GM18873 (cell line): ENCODE data around the gene SLC25A42.

Experiments used
- ATAC-seq: cut with Tn5 transposase; IDR thresholded peaks from one replicate; pipeline ENCODE4 v1.9.1; 2021; ENCODE audit warnings: mild to moderate bottlenecking, moderate library complexity, moderate number of reproducible peaks; ENCODE audit not compliant: unreplicated experiment, low FRiP score

SLC25A42 gene

DNA sequence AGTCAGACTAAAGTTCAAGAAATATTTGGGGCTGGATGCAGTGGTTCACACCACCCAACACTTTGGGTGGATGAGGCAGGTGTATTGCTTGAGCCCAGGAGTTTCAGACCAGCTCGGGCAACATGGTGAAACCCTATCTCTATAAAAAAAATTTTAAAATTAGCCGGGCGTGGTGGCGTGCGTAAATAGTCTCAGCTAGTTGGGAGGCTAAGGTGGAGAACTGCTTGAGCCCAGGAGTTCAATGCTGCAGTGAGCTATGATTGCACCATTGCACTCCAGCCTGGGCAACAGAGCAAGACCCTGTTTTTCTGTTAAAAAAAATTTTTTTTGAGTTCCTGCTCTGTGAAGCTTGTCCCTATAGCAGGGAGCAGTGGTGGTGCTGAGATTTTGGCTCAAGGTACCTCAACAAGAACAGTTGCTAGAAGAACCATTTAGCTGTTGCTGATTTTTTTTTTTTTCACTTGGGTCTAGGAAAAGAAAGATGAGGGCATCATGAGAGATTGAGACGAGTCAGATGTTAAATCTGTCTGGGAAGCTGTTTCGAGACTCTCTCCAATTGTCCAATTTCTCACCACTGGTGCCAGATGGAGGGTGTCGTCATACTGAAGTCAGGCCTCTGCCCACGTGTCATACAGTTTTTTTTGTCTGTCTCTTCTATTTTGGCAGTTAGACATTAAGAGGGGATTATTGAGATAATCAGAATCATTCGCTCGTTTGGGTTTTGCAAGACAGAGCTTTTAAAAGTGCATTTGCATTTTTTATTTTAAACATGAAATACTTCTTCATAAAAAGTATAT is 3.7 kb downstream of the SLC25A42 start:
- ATAC-seq, result no peak

DNA sequence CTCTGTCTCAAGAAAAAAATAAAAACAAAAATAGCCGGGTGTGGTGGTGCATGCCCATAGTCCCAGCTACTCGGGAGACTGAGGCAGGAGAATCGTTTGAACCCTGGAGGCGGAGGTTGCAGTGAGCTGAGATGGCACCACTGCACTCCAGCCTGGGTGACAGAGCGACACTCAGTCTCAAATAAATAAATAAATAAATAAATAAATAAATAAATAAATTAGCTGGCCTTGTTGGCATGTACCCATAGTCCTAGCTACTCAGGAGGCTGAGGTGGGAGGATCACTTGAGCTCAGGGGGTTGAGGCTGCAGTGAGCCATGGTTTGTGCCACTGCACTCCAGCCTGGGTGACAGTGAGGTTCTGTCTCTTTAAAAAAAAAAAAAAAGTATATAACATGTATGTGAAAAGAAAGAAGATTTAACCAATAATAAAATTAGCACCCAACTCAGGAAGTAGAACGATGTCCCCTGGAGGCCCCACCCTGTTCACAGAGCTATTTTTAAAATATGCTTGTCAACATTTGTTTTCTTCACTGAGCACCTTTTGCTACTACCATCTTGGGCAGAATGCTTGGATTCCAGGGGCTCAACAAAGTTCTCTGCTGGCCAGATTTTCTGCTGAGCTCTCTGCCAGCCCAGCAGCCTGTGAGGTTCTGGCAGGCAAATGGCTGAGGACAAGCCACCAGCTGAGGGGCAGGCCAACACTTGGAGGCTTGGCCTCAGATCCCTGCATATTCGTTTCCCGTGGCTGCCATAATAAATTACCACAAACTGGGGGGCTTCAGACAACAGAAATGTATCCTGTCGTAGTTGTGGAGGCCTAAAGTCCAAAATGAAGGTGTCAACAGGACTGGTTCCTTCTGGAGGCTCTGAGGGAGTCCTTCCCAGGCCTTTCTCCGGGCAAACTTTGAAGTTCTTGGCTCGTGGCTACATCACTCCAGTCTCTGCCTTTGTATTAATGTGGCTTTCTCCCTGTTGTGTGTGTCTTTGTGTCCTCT is 5.2 kb downstream of the SLC25A42 start:
- no peak for ATAC-seq

DNA sequence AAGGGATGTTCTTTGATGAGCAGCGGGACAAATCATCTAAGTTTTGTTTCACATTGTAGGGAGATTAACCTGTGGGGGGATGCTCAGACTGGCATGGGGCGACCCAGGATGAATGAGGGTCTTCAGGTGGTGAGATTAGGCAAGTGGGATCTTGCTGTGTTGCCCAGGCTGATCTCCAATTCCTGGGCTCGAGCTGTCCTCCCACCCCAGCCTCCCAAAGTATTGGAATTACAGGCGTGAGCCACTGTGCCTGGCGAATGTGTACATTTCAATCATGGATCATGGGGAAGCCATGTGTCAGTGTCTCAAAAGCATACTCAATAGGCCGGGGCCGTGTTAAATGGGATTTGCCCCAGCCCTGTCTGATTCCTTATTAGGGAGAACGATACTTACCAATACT is 8.1 kb downstream of the SLC25A42 start:
- no peak for ATAC-seq

DNA sequence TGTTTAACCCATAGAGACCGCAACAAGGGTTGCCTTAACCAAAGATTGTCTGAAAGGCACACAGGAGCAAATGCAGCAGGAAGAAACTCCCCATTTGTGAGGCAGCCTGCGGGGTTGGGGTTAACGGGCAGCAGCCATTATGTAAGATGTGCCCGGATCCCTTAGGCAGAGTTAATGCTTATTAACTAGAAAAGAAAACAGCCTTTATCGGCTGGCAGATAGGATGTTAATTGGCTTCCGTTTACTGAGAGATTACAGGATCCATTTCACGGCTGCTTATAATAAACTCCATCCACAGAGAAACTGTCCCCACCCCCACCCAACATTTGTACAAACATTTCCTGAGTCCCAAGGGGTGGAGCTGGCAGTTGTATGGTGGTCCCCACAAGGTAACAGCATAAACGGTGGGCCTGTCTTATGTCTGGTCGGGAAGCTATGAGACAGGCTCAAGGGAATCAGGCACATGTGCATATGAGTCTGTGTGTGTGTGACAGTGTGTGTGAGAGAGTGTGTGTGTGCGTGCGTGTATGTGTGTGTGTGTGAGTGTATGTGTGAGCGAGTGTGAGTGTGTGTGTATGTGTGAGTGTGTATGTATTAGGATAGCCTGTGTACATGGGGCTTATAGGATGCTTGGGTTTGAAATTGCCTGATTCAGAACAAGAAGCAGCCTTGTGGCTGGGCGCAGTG is 10.5 kb downstream of the SLC25A42 start:
- ATAC-seq, result no peak

DNA sequence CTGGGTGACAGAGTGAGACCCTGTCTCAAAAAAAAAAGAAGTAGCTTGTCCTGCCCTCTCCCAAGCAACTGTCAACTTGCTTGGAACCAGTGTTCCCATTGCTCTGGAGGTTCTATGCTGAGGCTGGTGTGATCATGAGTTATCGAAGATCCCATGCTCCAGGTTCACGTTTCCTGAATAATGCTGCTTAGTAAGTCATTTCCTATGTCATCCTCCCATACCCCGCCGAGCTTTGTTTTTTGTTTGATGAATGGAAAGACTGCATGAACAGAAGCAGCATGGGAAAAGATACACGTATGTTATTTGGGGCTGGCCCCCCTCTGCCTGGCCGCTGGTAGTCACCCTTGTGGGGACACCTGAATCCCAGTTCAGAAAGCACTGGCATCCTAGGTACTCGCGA is 11.3 kb downstream of the SLC25A42 start:
- ATAC-seq, result no peak

DNA sequence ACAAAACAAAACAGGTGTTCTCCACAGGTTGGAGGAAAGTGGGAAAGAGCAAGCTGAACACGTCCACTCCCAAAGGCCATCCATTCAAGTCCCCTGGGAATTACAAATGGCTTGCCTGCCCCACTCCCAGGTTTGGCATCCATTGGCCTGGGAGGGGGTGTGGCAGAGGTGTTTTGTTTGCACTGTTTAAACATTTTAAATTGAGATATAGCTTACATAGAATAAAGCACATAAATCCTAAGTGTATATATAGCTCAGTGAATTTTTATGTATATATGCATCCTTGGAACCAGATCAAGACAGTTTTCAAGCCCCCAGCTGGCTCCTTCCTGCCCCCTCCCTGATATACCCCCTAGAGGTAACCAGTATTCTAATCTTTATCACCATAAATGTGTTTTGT is 12.7 kb downstream of the SLC25A42 start:
- ATAC-seq, result no peak

DNA sequence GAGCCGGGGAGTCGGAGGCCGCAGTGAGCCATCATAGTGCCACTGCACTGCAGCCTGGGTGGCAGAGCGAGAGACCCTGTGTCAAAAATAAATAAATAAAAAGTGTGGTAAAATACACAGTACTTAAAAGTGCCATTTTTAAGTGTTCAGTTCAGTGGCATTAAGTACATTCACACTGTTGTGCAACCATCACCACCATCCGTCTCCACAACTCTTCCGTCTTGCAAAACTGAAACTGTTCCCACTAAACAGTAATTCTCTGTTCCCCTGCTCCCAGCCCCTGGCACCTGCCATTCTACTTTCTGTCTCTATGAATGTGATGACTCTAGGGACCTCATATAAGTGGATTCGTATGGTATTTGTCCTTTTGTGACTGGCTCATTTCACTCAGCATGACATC is 13.3 kb downstream of the SLC25A42 start:
- ATAC-seq, result no peak

DNA sequence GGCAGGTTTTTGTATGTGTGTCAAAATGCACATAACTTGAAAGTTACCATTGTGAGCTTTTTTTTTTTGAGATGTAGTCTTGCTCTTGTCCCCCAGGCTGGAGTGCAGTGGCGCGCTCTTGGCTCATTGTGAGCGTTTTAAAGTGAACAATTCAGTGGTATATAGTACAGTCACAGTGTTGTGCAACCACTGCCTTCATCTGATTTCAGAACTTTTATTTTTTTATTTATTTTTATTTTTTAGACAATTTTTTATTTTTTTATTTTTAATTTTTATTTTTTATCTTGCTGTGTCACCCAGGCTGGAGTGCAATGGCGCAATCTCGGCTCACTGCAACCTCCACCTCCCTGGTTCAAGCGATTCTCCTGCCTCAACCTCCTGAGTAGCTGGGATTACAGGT is 15.0 kb downstream of the SLC25A42 start:
- no peak for ATAC-seq

DNA sequence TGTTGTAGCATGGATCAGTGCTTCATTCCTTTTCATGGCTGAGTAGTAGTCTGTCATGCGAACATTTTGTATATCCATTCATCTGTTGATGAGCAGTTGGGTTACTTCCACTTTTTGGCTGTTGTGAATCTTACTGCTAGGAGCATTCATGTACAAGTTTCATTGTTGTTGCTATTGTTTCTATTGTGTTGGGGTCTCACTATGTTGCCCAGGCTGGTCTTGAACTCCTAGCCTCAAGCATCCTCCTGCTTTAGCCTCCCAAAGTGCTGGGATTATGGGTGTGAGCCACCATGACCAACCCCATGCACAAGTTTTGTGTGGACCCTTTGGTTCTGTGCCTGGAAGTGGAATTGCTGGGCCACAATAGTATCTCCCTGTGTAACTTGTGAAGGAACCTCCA is 15.8 kb downstream of the SLC25A42 start:
- no peak for ATAC-seq

DNA sequence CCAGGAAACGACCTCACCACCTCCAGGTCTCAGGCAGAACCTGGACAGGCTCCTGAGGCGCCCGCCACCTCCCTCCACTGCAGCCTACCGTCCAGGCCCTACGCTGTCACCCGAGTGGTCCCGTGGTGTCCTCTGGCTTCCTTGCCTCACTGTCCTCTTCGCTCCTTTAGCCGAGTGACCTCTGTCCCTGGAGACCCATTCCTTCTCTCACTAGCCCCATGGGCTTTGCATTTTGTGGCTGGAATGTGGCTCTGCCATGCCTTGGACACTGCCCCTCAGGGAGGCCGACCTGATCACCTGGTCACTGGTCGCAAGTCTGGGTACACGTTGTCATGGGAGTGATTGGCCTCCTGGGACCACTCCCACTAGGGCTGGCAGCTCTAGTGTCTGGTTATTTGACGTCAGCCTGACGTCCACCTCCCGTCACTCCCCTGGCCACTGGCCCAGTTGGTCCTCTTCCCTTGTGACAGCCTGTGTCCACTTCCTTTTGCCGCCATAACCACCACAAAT is 17.9 kb downstream of the SLC25A42 start:
- ATAC-seq, result no peak

DNA sequence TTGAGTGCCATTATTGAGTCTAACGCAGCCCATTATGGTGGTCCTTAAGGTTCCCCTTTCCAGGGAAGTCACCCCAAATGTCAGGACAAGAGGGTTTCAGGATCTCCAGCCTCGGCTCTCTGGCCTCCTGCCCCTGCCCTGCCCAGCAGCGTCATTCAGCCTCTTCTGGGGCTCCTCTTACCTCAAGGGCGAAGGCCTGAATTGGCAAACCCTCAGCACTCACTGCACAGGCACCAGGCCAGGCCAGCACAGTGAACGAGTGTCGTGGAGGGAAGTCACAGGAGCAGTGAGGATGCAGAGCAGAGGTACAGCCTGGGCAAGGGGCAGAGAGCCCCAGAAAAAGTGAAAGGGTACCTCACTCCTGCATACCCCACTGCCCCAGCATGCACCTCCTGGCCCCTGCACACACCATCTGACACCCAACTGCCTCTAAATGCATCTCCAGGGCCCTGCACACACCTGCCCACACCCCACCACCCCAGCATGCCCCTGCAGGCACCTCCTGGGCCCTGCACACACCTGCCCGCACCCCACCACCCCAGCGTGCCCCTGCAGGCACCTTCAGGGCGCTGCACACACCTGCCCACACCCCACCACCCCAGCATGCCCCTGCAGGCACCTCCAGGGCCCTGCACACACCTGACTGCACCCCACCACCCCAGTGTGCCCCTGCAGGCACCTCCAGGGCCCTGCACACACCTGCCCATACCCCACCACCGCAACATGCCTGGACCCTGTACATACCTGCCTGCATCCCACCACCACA is 19.8 kb downstream of the SLC25A42 start:
- no peak for ATAC-seq

DNA sequence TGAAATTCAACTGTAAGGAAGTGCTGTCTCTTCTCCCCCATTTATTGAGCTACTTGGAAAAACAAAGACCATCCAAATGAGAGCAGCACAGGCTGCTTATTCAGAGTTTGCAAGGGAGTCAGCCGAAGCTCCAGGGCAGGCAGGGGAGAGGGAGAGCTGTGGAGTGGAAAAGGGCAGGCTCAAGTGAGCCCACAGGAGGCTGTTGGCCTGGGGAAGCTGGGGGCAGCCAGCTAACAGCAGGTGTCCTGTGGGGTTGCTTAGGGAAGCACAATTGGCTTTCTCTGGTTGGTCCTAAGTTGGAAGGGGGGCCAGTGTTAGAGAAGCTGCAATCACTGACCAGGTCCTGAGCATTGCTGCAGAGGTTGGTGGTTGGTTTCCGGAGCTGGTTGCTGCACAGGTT is 23.9 kb downstream of the SLC25A42 start:
- ATAC-seq, result no peak

DNA sequence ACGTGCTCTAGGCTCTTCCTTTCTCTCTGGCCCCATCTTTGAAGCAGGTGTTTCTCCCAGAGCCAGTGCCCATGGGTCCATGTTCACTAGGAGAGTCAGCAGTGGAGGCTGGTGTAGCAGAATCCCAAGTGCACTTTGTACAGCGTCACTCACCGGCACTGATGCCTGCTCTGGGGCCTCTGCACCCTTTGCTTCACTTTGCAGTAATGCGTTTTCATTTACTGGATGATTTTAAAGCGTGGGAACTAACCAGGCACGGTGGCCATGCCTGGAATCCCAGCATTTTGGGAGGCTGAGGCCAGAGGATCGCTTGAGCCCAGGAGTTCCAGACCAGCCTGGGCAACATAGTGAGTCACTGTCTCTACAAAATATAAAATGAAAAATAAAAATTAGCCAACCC is 30.7 kb downstream of the SLC25A42 start:
- no peak for ATAC-seq

DNA sequence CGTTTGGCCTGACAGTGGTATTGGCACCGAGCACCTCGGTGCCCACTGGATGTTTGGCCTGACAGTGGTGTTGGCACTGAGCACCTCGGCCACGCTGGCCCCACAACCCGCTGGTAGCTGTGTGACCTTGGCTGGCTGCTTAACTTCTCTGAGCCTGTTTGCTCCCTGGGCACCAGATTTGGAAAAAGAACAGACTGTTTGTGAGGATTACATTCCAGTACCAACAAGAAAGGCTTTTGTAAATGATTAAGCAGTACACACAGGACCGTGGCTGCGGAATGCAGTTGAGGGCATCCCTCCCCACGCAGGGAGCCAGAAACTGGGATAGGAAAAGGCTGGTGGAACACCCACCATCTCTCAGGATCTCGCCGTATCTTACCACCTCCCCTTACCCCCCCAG is 31.9 kb downstream of the SLC25A42 start:
- ATAC-seq, result no peak

DNA sequence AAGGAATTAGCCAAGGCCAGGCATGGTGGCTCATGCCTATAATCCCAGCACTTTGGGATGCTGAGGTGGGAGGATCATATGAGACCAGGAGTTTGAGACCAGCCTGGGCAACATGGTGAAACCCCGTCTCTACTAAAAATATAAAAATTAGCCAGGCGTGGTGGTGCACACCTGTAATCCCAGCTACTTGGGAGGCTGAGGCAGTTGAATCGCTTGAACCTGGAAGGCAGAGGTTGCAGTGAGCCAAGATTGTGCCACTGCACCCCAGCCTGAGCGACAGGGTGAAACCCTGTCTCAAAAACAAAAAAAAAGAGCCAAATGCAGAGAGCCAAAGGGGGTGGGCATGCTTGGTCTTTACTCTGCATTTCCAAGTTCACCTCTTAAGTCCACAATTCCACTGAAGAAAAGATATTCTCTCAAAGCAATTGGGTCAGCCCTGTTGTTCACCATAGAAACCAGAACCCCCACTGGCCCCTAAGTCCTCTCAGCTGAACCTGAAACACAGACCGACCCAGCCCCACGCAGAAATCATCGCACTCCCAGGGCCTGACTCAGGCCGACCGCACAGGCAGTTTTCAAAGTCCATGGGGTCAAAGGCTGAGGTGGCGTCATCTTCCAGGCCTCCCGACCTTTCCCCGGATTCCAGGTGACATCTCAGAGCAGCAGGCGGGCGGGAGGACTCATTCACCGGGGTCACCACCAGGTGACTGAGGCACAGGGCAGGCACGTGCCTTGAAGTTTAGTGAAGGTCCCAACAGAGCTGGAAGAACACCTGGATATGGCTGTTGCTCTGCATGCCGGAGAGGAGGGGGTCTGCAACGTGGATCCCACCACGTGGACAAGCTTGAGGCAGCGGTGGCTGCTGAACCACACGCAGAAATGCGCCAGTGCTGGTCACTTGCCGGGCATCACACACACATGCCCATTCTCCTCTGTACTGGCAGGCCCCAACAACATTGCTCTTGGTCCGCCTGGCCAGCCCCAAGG is 33.1 kb downstream of the SLC25A42 start:
- ATAC-seq, result no peak

DNA sequence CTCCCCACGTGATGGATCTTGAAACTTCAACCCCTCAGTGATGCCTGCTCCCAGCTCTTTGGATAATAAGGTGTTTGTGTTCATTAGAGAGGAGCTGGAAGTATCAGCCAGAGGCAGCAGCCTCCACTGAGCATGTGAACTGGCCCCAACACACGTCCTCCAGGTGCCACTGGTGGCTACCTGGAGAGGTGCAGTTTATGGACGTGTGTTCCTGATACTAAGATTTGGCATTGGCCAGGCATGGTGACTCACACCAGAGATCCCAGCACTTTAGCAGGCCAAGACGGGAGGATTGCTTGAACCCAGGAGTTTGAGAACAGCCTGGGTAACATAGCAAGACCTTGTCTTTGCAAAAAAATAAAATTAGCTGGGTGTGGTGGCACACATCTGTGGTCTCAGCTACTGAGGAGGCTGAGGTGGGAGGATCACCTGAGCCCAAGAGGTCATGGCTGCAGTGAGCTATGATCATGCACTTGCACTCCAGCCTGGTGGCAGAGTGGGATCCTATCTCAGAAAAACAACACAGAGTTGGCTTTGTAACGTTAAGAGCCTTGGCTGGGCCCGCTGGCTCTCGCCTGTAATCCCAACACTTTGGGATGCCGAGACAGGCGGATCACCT is 34.4 kb downstream of the SLC25A42 start:
- no peak for ATAC-seq

DNA sequence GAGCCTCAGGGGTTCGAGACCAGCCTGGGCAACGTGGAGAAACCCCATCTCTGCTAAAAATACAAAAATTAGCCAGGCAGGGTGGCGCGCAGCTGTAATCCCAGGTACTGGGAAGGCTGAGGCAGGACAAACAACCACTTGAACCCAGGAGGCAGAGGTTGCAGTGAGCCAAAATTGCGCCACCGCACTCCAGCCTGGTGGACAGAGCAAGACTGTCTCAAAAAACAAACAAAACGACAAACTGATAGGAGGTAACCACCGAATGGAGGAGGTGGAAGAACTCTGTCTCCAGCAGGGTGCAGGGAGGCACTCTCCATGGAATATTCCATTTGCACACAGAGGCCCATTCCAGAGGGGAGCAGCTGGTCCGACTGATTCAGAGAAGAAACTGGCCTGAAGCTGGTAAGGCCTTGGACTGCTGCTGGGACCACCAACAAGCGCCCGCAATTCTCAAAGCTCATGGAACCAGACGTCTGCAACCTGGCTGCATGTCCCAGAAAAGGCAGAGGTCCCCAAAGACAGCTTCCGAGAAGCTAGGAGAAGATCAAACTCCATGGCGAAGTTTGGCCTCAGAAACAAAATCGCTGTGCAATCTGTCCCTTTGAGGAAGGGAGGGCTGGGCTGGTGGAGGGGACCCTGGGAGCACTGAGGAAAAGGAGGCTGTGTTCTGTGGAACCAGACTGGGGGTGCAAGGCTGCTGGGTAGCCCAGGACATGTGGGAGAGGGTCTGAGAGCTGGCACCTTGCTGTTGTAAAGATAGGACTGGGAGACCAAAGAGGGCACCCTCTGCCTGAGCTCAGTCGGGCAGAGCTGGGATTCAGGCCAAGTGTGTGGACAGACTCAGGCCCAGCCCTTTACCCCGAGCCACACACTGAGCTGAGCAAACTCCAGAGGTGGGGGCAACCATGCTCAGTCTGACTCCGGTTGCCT is 35.2 kb downstream of the SLC25A42 start:
- no peak for ATAC-seq
